CD4-positive, alpha-beta T cell treated with Interferon gamma for 1 hour (primary cell): ENCODE results near the gene PRKN.

Source experiments
- DNase-seq: peaks from one replicate; pipeline ENCODE4 v3.0.0-alpha.2; 2020

PRKN gene

DNA sequence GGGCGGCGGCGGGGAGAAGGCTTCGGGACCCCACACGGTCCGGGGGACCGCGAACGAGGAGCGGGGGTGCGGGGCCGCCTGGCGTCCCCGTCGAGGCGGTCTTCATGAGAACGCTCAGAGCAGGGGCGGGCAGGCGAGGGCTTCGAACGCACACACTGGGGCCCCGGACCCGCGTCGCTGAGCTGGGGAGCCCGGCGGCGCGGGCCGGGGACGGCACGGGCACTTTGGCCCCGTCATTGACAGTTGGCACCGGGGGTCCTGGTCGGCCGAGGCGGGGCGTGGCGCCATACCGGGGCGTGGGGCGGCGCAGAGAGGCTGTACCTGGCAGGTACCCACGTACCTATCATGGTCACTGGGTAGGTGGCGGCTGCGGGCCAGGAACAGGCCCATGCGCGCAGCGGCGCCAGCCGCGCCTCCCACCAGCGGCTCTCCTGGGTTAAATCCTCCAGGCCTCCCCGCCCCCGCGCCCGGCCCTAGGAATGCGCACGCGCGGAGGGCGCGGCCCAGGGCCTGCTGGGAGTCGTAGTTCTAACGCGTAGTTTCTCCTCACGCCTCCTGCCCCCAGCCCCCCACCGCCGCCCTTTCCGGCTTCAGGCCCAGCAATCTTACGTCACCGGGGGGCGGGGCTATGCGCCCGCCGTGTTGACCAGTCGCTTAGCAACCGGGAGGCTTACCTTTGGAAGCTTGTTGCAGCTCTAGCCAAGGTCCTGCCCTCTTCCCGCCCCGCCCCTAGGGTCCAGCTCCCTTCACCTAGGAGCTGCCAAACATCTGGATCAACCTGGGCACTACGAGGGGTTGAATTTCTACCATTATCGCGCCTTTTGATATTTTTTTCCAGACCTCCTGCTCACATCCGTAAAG, at the start of gene PRKN, which contains the start of gene PACRG:
PRKN (minus strand) TSS at position 445 of the 861 bp plus-strand sequence.
PACRG (plus strand) TSS at position 653 of the 861 bp plus-strand sequence.
- peak; percentile 99 for DNase-seq

DNA sequence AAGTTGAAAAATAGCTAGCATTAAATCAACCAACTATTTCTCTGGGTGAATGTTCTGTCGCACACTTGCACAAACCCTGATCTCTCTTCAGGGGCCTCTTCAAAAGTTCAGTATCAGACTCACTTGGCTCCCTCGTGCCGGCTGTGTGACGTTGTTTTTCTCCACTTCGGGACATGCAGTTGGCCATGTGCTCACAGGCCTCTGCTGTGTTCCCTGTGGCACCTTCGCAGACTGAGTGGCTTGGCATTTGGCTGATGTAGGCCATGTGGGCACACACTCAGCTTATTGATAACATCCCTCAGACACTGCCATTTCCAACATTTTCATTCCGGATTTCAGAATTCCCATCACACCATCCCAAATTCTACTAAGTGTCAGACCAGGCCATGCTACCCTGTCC, 49.5 kb upstream of the PRKN start:
- no peak for DNase-seq

DNA sequence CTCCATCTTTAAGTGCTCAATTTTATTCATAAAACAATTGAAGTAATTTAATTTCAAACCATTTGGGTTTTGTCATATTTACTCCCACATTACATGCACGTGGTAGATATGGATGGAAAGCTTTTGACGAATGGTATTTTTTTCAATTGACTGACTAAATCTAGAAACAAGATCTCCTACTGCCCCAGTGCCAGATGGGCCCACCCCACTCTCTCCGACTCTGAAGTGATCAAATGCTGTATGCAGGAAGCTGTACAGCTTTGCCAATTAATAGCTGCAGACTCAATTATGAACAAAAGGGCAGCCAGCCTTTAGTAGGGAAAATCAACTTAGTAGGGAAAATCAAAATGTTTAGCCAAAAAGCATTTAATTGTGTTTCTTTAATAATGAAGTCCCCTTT, 46.4 kb upstream of the PRKN start:
- DNase-seq = no peak

DNA sequence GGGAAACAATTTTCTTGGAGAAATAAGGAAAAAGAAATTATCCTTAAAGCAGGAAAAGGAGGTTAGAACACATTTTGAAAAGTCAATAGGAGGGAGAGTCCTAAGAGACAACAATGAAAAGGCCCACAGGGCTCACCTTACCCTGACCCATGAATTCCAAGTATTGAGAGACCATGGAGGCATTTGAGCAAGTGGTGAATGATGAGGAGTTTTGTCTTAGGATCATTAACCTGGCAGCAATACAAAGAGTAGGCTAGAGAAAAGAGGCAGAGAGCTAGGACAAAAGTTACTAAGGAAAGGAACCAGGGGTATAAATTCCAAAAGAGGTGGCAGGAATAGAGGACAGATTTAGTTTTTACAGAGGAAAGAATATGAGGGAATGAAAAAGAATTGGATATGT, 44.9 kb upstream of the PRKN start:
- no peak for DNase-seq

DNA sequence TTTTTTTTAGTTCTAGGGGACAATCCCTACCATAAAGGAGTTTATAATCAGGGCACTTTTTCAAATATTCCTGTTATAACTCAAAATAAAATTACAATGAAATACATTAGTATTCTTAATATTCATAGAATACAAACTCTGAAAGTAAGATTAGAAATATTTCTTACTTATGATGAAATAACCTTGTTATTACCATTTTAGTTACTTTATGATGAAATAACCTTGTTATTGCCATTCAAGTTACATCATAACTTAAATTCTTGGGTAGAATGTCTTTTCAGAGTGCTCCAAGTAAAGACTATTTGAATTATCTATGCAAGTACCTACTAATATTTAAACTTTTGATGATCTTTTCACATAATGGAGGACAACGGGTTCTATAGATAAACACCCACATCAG, 43.4 kb upstream of the PRKN start:
- DNase-seq = no peak

DNA sequence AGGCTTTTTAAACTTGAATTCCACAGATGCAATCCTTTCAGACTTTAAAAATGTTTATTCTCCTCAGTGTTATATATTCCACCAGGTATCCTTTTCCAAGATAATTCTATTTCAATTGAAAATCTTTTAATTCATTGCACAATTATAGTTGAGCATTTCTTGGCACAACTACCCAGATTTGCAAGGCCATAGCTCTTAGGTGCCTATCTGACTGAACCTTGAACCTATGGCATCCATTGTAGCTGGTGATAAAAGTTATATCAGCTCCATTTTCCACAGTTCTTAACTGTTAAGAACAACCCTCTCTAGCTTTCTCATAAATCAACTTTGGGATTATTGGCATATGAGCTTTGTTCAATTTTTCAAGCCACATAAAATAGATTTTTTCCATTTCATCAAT, 42.6 kb upstream of the PRKN start:
- no peak for DNase-seq

DNA sequence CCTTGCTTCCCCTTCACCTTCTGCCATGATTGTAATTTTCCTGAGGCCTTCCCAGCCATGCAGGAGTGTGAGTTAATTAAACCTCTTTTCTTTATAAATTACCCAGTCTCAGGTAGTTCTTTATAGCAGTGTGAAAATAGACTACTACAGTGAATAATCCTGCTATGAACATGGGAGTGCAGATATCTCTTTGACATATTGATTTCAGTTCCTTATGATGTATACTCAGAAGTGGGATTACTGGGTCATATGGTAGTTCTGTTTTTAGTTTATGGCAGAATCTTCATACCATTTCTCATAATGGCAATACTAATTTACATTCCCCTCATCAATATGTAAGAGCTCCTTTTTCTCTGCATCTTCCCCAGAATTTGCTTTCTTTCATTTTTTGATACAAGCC, 26.2 kb upstream of the PRKN start:
- no peak for DNase-seq

DNA sequence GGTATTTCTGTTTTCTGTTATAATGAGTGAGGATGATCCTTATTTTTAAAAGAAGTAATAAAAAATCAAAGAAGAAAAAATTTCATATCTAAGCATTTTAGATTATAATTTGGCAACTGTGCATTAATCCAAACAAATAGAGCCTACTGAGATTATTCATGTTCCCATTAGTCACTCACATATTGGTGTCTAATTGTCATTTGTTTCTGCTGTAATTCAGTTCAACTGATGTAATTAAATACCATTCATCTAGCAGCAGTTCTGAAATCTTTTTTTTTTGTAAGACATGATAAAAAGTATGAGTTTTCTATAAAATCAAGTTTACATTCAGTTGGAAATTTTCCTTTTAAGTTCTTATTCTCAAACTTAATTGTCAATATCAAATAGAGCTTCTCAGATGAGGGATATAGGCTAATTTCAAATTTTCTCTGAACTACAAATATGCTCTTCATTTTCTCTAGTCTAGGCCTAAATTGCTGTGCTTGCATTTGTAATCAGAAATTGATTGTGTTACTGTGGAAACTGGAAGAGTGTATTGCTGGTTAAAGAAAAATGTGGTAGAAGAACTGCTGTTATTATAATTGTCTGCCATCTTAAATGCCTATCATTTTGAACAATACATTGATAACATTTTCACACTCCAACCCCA, 23.8 kb upstream of the PRKN start:
- DNase-seq = no peak

DNA sequence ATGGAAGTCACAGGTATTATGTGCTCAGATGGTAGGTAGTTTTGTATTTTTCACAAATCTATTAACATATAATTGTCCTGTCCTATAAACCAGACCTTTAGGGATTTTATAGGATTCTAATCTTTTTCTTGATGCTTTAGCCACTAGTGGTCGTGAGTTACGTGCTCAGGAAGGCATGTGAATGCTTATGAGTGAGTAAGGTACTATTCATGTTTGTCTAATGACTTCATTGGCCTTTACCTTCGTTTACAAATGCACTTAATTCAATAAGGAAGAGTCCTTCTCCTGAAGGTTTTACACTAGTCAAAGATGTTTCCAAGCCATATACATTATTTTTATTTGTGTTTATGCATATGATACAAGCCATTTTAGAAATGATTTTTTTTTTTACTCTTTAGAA, 23.2 kb upstream of the PRKN start:
- DNase-seq = no peak

DNA sequence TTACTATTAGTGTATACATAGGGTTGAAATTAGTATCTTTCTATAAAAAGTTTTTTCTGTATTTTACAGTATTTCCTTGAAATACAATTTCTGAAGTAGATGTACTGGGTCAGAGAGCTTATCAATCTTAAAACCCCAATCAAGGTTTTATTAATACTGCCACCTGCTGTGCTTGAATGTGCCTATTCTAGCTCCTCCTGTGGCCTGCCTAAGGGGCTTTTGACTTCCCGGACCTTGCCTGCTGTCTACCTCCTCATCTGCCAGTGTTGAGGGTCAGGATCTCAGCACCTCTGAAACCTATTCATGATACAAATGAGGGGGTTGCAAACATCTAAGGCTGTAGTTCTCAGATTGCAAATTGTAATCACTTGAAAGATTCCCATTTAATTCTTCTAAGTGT, 9.4 kb upstream of the PRKN start:
- DNase-seq = no peak

DNA sequence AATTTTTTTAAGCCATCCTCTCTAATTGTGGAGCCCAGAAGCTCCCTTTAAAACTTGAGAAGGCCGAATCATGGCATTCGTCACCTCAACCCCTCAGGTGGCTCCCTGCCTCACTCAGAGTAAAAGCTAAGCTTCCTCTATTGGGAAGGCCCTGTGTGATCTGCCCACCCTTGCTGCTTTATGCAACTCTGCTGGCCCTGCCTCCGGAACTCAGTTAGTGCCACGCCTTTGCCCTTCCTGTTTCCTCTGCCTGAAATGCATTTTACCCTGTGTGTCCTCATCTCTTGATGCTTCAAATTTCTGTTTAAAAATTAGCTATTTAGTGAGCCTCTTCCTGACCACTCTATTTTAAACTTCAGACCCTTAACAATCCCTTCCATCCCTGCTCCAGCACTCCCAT, 5.9 kb upstream of the PRKN start:
- DNase-seq = peak; percentile 6

DNA sequence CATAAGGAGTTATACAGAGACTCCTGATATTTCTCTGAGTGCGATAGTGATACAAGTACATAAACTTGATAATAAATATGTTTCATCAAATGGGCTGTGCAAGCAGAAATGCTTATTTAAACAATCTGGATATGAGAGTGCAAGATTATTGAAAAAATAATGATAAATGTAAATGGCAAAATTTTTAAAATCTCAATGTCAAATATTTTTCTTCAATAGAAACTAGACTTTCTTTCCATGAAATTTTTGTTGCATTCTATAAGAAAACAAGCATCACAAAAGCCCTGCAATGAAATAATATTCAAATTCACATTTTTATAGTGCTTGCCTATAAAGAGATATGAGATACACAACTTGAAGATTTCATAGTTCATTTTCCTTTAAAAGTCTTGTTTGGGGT, 2.9 kb upstream of the PRKN start:
- DNase-seq = no peak

DNA sequence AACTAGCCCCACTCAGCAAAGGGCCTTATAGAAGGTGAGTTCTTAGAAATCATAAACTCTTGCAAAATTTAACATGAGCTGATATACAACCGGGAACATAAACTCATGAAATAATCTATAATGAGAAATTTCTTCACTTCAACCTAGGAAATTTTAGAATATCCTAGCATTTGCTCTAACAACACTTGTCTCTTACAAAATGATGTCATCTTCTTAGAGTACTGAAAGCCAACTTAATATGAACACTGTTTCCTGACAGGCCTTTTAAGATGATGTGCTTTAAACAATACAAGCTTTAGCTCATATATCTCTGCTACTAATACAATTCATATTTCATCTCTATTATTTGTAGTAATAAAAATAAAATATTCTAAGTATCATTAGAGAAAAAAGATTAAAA, 1.1 kb upstream of the PRKN start:
- DNase-seq = no peak

DNA sequence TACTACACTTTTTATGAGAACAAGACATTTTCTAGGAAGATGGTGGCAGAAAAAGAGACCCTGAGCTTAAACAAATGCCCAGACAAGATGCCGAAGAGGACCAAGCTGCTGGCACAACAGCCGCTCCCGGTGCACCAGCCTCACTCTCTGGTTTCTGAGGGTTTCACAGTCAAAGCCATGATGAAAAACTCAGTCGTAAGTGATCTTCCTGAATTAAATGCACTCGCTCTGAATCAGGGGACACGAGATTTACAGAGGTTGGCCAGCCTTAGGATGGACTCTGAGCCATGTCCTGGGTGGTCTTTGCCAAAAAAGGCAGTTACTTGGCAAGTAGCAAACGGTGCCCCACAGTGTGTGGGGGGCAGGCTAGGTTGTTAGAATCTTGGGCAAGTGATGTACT, 631 bp upstream of the PRKN start:
- no peak for DNase-seq

DNA sequence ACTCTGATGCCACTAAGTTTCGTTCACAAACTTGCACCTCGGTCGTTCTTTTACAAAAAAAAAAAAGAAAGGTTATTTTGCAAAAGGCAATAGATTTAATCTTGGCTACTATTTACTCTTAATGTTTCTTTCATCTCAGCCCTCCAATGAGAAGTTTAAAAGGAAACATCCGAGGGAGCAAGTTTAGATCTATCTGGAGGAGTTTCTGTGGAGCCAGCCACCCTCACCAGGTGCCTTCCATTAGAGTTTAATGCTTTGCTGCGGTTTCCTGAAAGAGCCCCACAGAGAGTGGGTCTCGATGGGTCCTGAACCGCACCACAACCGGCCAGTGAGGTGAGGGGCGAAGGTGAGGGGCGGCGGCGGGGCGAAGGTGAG, 632 bp downstream of the PRKN start:
- no peak for DNase-seq

DNA sequence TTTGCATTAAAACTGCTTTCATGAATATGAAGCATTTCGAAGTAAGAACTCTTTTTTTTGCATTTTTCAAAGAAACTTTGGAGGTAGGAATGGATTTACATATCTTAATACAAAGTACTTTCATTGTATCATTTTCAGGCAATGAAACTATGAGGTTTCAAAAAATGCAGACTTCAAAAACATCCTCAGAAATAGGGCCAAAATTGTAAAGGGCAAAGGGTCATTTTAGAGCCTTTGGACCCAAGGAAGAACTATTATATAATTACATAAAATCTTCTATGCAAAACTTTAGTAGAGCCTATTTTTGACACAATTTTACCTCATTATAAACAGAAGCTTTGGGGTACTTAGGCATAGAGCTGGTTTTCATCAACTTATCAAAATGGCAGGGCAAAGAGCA, 4.9 kb downstream of the PRKN start:
- no peak for DNase-seq

DNA sequence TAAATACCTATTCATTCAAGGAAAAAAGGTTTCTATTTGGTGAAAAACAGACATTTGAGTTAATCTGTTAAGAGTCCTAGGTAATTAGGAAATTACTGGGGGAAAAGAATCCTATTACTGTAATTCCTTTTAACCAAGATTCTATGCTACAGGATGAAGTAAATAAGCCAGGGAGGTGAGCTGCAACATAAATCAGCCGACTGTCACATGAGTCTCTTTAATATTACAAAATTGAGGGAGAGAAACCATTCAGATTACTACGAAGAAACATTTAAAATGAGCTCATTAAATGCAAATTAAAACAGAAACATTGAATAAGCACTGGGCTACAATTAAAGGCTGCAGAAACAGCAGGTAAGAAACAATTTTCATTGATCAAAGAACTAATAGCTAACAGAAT, 5.3 kb downstream of the PRKN start:
- DNase-seq = no peak

DNA sequence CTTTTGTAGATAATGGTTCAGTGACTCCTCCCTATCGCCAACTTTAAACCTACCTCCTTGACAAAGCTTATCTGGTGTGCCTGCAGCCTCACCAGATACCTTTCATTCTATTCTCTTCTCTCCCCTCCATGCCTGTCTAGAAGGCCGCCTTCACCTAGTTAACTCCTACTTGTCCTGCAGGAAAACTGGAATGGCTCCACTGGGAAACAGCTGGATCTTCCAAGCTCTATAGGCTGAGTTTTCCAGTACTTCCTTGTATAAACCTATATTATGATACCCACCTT, 6.2 kb downstream of the PRKN start:
- DNase-seq = no peak

DNA sequence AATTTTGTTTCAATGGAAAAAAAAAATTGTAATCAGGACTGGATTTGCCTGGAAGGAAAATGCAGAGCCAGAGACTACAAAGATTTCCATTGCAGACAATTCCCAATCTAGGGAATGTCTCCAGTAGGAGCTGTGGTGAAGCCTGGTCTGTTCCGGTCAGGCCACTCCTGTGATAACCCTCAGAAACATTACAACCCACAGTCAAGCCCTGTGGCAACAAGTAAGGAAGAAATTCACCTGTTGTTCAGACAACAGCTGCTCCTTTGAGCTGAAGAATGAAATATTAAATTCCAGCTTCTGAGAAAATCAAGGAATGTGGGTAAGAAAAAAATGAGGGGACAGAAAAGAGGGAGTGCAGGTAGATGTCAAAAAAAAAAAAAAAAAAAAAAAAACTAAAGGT, 8.0 kb downstream of the PRKN start:
- DNase-seq = no peak

DNA sequence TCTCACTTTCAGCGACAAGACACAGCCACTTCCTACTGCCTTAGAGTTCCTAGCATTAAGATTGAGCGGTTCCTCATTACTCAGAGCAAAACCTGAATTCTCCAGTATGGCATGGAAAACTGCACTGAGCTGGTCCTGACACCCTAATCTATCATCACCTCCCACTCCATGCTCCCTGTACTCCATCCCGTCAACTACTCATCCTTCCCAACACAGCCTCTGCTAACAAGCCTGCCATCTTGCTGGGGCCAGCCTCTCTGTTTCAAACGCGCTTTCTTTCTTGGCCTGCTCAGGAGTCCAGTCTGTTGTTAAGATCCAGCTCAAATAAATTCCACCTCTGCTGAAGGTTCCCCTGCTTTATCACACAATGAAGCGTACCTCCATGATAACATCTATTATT, 12.0 kb downstream of the PRKN start:
- DNase-seq = no peak

DNA sequence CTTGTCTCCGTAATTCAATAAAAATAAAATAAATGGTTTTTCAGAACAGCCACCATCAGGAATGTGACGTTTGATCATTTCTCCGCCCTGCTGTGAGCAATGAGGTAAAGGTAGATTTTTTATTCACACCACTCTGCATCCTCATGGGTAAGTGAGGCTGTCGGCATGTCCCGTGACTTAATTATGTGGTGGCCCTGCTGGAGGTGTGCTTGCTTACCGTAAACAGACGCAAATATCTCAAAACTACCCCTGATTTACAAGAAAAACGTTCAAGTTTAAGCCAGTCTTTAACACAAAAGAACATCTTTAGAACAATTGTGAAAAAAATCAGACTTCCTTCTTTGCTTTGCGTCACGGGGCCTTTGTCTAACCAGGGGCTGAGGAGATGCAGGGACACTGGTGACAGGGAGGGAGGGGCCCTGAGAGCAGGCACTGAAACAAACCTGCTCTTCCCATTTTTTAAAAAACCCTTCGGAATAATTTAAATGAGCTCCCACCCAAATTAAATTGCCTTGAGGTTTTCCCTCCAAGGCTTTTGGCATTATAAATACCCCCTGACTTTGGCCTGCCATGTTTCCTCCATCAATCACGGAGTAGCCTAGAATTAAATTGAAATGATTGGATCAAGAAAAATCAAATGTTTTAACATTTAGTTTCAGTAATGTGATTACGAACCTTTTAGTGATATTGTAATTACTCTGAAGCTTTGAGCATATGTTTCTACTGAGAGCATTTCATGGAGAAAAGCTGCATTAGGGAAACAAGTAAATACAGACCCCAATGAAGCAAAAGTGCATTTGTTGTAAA, 13.4 kb downstream of the PRKN start:
- DNase-seq = no peak

DNA sequence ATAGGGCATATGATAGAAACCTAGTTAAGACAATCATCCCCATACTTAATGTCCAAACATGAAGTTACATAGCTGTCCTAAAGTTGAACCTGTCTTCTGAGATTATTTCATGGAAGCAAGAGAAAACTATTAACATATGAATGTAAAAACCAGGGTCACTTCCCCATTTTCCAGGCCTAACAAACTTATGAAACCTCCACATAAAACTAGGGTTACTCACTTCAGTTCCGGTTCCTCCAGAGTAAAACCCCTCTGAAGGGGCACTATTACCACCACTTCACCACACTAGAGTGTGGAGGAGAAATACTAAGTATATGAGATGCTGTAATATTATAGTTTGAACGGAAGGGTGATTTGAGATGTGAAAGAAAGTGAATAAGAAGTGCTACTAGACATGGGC, 14.9 kb downstream of the PRKN start:
- no peak for DNase-seq

DNA sequence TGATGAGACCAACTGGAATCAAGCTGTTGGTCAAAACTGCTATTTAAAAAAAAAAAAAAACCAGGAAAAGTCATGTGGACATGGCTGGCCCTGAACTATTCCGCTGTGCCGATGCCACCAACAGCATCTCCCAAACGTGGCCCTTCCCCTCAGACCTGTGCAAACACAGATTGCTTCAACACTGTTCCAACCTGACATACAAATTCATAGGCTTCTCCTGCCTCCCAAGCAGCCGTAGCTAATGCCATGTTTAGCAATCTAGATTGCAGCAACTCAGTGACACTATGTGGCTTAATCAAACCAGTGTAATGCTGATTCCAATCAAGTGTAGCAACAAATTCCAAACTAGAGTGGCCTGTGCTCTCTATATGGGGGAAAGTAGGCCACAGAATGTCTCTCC, 16.2 kb downstream of the PRKN start:
- DNase-seq = no peak

DNA sequence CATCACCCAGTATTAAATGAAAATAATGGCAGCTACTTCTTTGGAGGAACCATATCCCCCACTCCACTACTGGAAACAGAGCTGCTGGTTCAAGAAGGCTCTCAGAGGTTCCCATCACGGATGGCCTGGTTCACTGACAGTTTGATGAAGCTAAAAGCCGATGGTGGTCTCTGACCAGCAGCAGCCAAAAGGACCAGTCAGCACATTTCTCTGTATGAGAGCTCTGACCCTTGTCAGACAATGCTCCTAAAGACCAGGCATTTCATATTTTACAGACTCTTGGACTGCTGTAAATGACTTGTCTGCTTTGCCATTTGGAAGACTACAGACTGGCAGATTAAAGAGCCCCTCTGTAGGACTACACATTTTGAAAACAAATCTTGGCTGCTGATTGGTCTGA, 16.6 kb downstream of the PRKN start:
- DNase-seq = no peak
